AG04450 (cell line): ENCODE results near the gene TSPAN3. TPM values are rescaled to one million over a fixed set of nuclear protein-coding genes. Genes with fewer than 3 reads are reported as not detected.

ENCODE experiments used
- CTCF ChIA-PET: fragments of 300-600, 350-600 bp; formaldehyde crosslinking; extraction: SDS; loops from one replicate; lab custom pipeline; 2022; ENCODE audit warnings: antibody characterized with exemption, inconsistent platforms; lab: Charles Lee
- POLR2A ChIA-PET: fragments of 350-600 bp; formaldehyde crosslinking; extraction: SDS; loops from one replicate; lab custom pipeline; 2021; ENCODE audit warnings: antibody characterized with exemption, inconsistent platforms; lab: Yijun Ruan, JAX
- DNase-seq: peaks from one replicate; pipeline ENCODE4 v3.0.0-alpha.2; 2011; ENCODE audit warnings: low read depth, low spot score
- H3K27ac ChIP-seq: one replicate; pipeline ENCODE4 v1.5.1; 2012; ENCODE audit warnings: low read depth, low read length, control low read depth
- H3K27me3 ChIP-seq: one replicate; pipeline ENCODE4 v1.6.0; 2012; ENCODE audit warnings: low read length; ENCODE audit not compliant: control insufficient read depth, insufficient read depth
- H3K4me3 ChIP-seq: 2 replicates; pipeline ENCODE4 v1.5.1; 2011; ENCODE audit warnings: mild to moderate bottlenecking, low read depth, low read length, control low read depth
- H3K9me3 ChIP-seq: 2 replicates; pipeline ENCODE4 v1.5.1; 2012; ENCODE audit warnings: low read length; ENCODE audit not compliant: control insufficient read depth, insufficient read depth
- CTCF ChIP-seq: IDR thresholded peaks from 2 replicates; pipeline ENCODE4 v1.5.1; 2011; ENCODE audit warnings: low read depth, low read length, control low read depth, inconsistent platforms
- polyA plus RNA-seq: library from polyadenylated mRNA; depleted of rRNA; stranded (reverse); fragments of >200 nt; gene quantifications from 2 replicates; pipeline ENCODE4 v1.2.3, GENCODE V29; 2011

TSPAN3 gene
- polyA plus RNA-seq, 1 experiment: 410 TPM

GRCh38 chr15:77115179-77115578 is 44.3 kb upstream of the TSPAN3 start:
- DNase-seq: no peak
- TF ChIP-seq CTCF: no peak
- Histone ChIP-seq H3K27me3 (no peaks in the 10 kb centered on the region), H3K27ac (no peak overlapping the region), H3K9me3 (no peaks in the 10 kb centered on the region), H3K4me3 (no peak overlapping the region)
- CTCF ChIA-PET: interaction anchor here (1.4 kb wide), 1 partner anchor 428 kb away, joined by 3 read pairs; no protein-coding TSS in a partner anchor
- POLR2A ChIA-PET: no interaction called here

- Histone ChIP-seq H3K4me3 (no peak overlapping the region), H3K9me3 (no peaks in the 10 kb centered on the region), H3K27ac (no peak overlapping the region), H3K27me3 (no peaks in the 10 kb centered on the region)
- no peak for DNase-seq
- TF ChIP-seq CTCF: no peak
- ChIA-PET POLR2A (no interaction called here), CTCF (interaction anchor here (0.8 to 0.9 kb wide), 2 partner anchors 430 to 521 kb away, joined by 4 to 6 read pairs; no protein-coding TSS in a partner anchor)
Observed at GRCh38 chr15:77112838-77113504, 42.1 kb upstream of the TSPAN3 start.

GRCh38 chr15:77111789-77112188 is 40.9 kb upstream of the TSPAN3 start:
- TF ChIP-seq CTCF: no peak

GRCh38 chr15:77107531-77108355 is 36.8 kb upstream of the TSPAN3 start:
- Histone ChIP-seq H3K9me3 (no peaks in the 10 kb centered on the region), H3K27ac (no peak overlapping the region), H3K27me3 (no peaks in the 10 kb centered on the region), H3K4me3 (no peak overlapping the region)
- DNase-seq: peak; percentile 27
- ChIA-PET POLR2A (no interaction called here), CTCF (interaction anchor here (0.5 to 10.3 kb wide), 13 partner anchors 9 to 436 kb away, joined by 3 to 69 read pairs (median 4); no protein-coding TSS in a partner anchor)
- TF ChIP-seq CTCF: peak; percentile 79

More at GRCh38 chr15:77111789-77112188, 40.9 kb upstream of the TSPAN3 start:
- Histone ChIP-seq H3K27me3 (no peaks in the 10 kb centered on the region), H3K9me3 (no peaks in the 10 kb centered on the region), H3K27ac (no peak overlapping the region), H3K4me3 (no peak overlapping the region)
- POLR2A ChIA-PET: no interaction called here
- DNase-seq: no peak
- CTCF ChIA-PET: no interaction called here
